ENCODE data around the gene KRT4.

The KRT4 gene

DNA sequence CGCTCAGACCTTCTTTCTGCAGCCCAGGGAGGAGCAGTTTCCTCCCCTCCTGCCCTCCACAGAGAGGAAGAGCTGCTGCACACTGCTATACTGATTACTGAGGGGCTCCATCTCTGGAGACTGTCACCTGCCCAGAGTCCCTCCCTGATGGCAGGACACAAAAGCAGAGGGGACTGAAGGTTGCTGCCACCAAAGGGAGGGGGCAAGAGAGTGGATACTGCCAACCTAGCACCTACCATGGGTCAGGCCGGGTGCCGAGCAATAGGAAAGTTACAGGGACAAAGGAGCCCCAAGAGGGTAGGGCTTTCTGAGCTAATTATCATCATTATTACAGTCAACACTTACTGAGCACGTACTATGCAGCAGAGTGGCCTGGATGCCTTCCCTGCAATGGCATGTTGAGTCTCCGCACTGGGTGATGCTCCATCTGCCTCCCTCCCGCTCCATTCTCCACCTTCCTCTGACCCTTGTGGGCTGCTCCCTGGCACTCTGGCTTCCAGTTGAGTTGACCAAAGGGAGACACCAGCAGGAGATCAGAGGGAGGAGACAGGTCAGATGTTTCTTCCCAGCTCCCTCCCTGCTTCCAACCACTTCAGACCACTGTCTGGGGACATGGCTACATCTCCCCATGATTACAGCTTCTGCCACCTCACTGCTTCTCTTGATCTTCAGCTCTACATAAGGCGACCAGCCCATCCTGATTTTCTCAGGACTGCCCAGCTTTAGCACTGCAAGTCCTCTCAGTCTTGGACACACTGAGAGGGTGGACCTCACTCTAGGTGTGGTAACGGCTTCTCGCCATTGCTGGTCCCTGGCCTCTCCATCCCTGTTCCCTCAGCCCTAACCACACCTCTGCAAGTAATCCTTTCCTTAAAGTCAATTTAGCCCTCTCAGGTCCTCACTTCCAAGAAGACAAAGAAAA lies 22.8 kb upstream of the KRT4 start:
- no peak for DNase-seq

DNA sequence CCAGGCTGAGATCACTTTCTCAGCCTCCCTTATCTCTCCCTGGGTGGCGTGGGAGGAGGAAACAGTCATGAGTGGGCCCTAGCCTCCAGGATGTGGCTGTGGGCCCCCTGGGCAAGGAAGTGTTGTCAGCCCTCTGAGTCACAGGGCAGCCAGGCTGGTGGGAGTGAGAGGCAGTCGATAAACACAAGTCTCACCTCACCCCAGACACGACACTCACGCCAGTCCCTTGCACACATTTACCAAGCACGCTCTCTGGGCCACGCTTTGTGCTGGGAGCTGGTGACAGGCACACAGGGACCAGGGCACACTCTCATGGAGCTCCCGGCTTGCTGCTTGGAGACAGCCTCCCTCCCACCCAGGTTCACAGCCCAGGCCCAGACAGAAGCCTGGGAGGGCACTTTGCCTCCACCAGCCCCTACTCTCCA lies 22.1 kb upstream of the KRT4 start:
- DNase-seq = no peak

DNA sequence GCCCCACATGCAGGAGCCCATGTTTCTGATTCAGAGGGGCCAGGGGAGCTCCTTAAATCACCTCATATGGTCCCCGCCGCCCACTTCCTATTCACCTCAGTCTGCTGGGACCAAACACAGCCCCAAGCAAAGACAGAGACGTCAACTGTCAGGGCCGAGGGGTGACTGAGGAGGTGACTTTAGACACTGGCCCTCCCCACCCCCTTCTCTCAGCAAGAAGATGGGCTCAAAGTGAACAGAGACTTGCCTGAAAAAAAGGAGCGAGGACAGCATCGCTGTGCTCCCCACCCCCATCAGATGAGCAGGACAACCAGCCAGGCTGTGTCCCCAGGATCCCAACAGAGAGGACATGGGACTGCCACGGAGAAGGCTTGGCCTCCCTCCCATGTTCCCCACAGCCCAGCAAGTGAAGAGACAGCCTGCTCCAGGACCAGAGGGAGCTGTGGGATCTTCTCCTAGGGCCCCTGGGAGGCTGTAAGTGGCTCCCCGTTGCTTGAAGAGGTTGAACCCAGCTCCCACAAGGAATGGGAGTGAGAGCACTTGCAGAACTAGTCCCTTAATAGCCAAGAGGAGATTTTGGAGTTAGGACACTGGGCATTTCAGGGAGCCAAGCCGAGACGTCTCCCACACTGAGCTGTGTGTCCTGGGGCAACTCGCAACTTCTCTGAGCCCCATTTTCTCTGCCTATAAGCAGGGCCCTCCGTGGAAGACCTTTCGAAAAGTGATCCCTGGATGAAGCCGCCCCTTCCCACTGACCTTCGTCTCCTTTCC lies 21.5 kb upstream of the KRT4 start:
- no peak for DNase-seq

DNA sequence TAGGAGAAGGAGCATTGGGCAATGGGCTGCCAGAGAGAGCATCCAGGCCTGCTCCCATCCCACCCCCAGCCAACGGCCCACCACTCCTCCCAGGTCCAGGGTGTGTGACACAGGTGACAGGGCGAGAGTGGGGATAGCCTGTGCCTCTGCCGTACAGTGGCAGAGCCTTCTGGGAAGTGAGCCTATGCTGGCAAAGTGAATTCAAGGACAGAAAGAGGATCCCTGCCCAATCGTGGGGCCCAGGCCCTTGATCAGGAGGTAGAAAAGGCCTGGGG lies 20.7 kb upstream of the KRT4 start:
- DNase-seq = no peak

GRCh38 chr12:52833922-52834726 lies 20.2 kb upstream of the KRT4 start, which contains the start of gene KRT79:
Gene KRT79, minus strand, starts transcription at chr12:52834311. Its CDS starts 51 bp downstream, at chr12:52834260.
- no peak for DNase-seq

GRCh38 chr12:52832985-52833905 lies 19.3 kb upstream of the KRT4 start:
- DNase-seq = no peak

GRCh38 chr12:52832451-52832850 lies 18.5 kb upstream of the KRT4 start:
- DNase-seq = no peak

GRCh38 chr12:52831251-52831650 lies 17.3 kb upstream of the KRT4 start:
- DNase-seq = no peak

GRCh38 chr12:52829986-52830770 lies 16.3 kb upstream of the KRT4 start:
- no peak for DNase-seq

- DNase-seq = no peak
Observed at GRCh38 chr12:52828591-52829021, 14.7 kb upstream of the KRT4 start.

GRCh38 chr12:52828156-52828555 lies 14.2 kb upstream of the KRT4 start:
- no peak for DNase-seq

DNA sequence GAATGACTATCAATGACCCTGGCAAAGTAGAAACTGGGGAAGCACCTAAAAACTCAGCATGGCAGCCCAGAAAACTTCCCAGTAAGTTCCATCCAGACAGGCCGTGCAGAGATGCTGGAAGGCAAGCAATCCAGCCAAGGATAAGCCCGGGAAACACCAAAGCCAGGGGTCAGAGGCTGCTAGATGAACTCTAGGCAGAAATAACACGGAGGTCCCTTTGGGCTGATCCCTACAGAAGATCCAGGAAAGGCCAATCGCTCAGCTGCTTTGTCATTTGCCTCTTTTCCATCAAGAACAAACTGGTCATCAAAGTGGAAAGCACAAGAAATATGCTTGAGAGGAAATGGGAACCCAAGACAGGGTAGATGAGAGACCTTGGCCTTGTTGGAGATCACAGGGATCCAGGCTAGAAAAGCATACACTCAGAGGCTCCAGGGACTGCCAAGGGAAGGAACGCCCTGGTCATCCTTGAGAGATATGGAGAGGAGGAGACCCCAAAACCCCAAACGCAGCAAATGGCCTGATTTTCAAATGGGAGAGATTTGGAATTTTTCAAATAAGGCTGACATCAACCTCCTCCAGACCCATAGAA lies 13.7 kb upstream of the KRT4 start:
- DNase-seq = no peak

- DNase-seq = no peak
Observed at GRCh38 chr12:52826611-52827498, 12.9 kb upstream of the KRT4 start.

DNA sequence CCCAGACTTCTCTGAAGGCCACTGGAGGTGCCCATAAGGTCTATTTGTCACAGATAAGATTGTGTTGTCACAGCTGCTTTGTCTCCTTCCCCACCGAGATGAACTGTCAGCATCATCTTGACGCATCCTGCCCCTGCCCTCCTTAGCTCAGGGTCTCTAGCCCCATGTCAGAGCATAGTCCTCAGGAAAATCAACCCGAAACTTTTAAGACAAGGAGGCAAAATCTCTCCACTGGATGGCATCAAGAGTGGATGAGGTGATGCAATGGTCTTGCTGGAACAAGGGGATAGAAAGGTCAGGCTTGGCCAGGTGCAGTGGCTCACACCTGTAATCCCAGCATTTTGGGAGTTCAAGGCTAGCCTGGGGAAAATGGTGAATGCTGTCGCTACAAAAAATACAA lies 12.0 kb upstream of the KRT4 start:
- no peak for DNase-seq

DNA sequence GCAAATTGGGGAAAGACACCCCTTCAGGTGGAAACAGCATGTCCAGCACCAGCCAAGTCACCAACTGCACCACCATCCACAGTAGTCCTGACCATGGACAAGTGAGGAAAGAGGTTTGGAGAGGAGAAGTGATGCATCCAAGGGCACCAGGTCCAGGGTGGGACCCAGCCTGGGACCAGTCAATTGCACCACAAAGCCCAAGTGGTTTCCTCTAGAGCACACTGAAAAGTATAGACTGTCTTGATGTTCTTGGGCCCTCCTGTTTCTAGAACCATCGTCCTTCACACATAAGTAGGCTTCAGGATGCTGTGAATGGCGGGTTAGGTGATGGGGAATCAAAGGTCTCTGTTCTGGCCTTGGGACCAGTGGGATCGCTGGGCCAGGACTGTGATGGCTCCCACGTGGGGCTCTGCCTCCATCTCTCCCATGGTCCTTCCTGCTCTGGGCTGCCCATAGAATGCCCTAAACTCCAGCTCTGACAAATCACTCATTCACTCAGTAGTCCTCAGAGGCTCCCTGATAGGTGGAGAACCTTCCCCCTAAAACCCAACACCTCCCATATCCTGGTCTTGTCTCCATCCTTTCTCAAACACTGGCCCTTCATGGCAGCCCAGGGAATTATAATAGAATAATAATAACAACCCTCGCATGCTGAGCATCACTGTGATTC lies 11.0 kb upstream of the KRT4 start:
- no peak for DNase-seq

DNA sequence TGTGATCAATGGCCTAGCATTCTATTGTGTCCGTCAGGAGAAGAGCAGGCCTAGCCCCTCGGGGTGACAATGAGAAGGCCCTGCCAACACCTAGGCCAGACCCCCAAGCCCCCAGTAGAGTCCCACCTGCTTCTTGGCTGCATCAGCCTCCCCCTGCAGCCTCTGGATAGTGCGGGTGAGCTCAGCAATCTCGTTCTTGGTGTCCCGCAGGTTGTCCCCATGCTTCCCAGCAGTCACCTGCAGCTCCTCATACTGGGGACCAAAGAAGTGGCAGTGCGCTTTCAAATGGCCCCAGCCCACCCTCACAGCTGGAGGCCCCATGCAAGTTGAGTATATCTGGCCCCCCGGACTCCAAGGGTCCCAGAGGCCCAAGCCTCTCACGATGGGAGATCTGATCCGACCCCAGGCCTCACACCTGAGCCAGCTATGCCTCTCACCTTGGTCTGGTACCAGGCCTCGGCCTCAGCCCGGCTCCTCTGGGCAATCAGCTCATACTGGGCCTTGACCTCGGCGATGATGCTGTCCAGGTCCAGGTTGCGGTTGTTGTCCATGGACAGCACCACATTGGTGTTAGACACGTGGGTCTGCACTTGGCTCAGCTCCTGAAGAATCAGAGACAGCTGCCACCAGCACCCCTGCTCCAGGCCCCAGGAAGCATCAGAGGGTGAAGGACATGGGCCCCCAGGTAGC lies 10.0 kb upstream of the KRT4 start:
- no peak for DNase-seq

DNA sequence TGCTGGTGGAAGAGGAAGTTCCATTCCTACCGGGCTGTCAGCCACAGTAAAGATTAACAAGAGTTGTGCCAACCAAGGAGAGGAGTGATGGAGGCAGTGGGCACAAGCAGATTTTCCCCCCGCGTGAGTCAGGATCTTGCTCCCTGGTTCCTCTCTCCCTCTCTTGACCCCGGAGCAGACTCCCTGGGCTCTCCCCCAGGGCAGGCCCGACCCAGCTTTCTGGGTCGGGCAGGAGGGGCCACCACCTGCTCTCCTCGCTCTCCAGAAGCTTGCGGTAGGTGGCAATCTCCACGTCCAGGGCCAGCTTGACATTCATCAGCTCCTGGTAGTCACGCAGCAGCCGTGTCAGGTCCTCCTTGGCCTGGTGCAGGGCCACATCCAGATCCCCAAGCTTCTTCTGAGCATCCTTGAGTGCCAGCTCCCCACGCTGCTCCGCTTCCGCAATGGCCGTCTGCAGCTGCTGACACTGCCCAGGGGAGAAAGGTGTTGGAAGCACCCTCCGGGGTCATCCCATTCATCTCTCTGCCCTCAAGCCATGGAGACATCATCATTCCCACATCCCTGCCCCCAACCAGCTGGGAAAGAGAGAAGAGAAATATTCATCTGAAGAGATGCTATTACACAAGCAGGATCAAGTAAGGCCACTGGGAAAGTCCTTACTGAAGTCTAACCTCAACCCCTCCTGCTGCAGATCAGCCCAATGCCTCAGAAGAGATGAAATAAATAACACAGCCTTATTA lies 9.0 kb upstream of the KRT4 start:
- no peak for DNase-seq
